ENCODE measurements around the gene PPP2R2B. TPM values are rescaled to one million over a fixed set of nuclear protein-coding genes. Genes with fewer than 3 reads are reported as not detected.

The PPP2R2B gene
- polyA plus RNA-seq, 3 donors = 0.08 TPM; not detected in 2

DNA sequence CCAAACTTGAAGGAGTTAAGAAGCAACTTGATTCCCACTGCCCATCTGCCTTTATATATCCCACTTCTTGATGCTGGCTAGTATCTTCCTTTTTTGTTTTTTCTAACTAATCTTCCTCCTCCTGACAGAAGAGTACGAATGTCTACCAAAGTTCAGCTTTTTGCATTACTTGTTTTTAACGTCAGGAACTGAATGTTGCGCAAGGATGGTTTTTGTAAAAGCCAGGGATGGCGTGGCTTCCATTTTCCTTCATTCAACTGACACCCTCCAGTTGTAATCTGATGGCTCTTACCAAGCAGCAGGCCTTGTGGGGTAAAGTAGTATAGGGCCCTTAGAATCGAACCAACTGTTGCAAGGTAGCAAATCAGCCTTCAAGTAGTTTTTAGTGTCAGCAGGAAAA, 291.8 kb downstream of the PPP2R2B start:
- H3K9me3 ChIP-seq (replicated peaks in 1 of 2; ENCODE audit: control insufficient read depth in 1 of 2, insufficient read depth in 1 of 2, low read length in 2 of 2) = no peaks in the 10 kb centered on the region
- no peak overlapping the region for H2AFZ ChIP-seq (ENCODE audit: insufficient read depth, low read depth, low read length, poor library complexity, severe bottlenecking)
- DNase-seq = no peak
- intact Hi-C loops (cut with micrococcal nuclease) = no loop called here
- Mint-ChIP-seq H3K36me3 (no peaks in the 10 kb centered on the region), H3K9me3 (peaks cover 0 to 2% (median 0%) of the 10 kb centered on the region in 7 donors), H3K27me3 (ENCODE audit: low read depth in 3 of 3) (peaks cover 0 to 4% (median 0%) of the 10 kb centered on the region in 3 donors), H3K4me1 (no peaks in the 10 kb centered on the region), H3K27ac (no peak overlapping the region), H3K4me3 (no peak overlapping the region)
- no peaks in the 10 kb centered on the region for H4K20me1 ChIP-seq (ENCODE audit: insufficient read depth, low read length)
- no peak overlapping the region for H3K4me3 ChIP-seq (replicated peaks in 1 of 3; ENCODE audit: low read depth in 2 of 3, low read length in 3 of 3)
- H3K79me2 ChIP-seq (ENCODE audit: insufficient read depth, low read length) = no peaks in the 10 kb centered on the region
- H3K9ac ChIP-seq (ENCODE audit: insufficient read depth, low read length, poor library complexity, severe bottlenecking) = no peak overlapping the region
- no peaks in the 10 kb centered on the region for H3K27me3 ChIP-seq (ENCODE audit: control insufficient read depth in 2 of 2, insufficient read depth in 2 of 2, low read length in 2 of 2)
- H3K4me2 ChIP-seq (replicated peaks; ENCODE audit: extremely low read depth, low read length, poor library complexity, severe bottlenecking) = no peak overlapping the region
- H3K4me1 ChIP-seq (ENCODE audit: control insufficient read depth in 1 of 2, insufficient read depth in 2 of 2, low read length in 2 of 2) = no peaks in the 10 kb centered on the region
- no peaks in the 10 kb centered on the region for H3K36me3 ChIP-seq (replicated peaks in 1 of 2; ENCODE audit: control insufficient read depth in 1 of 2, insufficient read depth in 2 of 2, low read length in 2 of 2)
- TF ChIP-seq, protein P1, sequence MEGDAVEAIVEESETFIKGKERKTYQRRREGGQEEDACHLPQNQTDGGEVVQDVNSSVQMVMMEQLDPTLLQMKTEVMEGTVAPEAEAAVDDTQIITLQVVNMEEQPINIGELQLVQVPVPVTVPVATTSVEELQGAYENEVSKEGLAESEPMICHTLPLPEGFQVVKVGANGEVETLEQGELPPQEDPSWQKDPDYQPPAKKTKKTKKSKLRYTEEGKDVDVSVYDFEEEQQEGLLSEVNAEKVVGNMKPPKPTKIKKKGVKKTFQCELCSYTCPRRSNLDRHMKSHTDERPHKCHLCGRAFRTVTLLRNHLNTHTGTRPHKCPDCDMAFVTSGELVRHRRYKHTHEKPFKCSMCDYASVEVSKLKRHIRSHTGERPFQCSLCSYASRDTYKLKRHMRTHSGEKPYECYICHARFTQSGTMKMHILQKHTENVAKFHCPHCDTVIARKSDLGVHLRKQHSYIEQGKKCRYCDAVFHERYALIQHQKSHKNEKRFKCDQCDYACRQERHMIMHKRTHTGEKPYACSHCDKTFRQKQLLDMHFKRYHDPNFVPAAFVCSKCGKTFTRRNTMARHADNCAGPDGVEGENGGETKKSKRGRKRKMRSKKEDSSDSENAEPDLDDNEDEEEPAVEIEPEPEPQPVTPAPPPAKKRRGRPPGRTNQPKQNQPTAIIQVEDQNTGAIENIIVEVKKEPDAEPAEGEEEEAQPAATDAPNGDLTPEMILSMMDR (IDR thresholded peaks at IDR 0.05) = no peak
- WGBS (ENCODE audit: insufficient coverage) = no CpG with 5 or more reads among the region's 5 CpGs
- H3K27ac ChIP-seq (ENCODE audit: low read depth in 1 of 2, low read length in 2 of 2) = no peak overlapping the region

DNA sequence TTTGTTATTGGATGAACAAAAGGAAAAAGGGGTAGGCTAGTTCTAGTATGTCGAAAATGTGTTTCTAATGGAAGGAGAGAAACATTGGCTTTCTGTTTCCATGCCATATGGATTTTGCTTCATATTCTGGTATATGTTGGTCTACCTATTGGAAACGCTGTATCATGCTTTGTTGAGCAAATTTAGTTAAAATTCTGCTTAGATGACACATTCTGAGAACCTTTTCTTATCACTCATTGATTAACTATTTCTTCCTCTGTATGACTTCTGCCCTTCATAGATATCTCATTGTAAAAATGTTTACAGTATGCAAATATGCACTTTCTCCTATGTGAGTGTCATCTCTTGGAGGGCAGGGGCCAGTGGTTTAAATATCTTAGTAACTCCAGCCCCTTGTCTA, 293.8 kb downstream of the PPP2R2B start:
- 100% methylated on average over 1 of the region's 2 CpGs for WGBS (ENCODE audit: insufficient coverage)
- intact Hi-C loops (cut with micrococcal nuclease) = no loop called here
- no peaks in the 10 kb centered on the region for H3K4me1 ChIP-seq (ENCODE audit: control insufficient read depth in 1 of 2, insufficient read depth in 2 of 2, low read length in 2 of 2)
- Mint-ChIP-seq H3K27me3 (ENCODE audit: low read depth in 3 of 3) (peaks cover 0 to 2% (median 1%) of the 10 kb centered on the region in 3 donors), H3K4me3 (no peak overlapping the region), H3K9me3 (peaks cover 0 to 5% (median 0%) of the 10 kb centered on the region in 7 donors), H3K36me3 (no peaks in the 10 kb centered on the region), H3K27ac (no peak overlapping the region), H3K4me1 (no peaks in the 10 kb centered on the region)
- no peaks in the 10 kb centered on the region for H3K27me3 ChIP-seq (ENCODE audit: control insufficient read depth in 2 of 2, insufficient read depth in 2 of 2, low read length in 2 of 2)
- no peaks in the 10 kb centered on the region for H3K9me3 ChIP-seq (replicated peaks in 1 of 2; ENCODE audit: control insufficient read depth in 1 of 2, insufficient read depth in 1 of 2, low read length in 2 of 2)
- H3K79me2 ChIP-seq (ENCODE audit: insufficient read depth, low read length) = no peaks in the 10 kb centered on the region
- no peak overlapping the region for H3K9ac ChIP-seq (ENCODE audit: insufficient read depth, low read length, poor library complexity, severe bottlenecking)
- H3K36me3 ChIP-seq (replicated peaks in 1 of 2; ENCODE audit: control insufficient read depth in 1 of 2, insufficient read depth in 2 of 2, low read length in 2 of 2) = no peaks in the 10 kb centered on the region
- TF ChIP-seq, protein P1 (IDR thresholded peaks at IDR 0.05) = no peak
- no peak overlapping the region for H3K4me3 ChIP-seq (replicated peaks in 1 of 3; ENCODE audit: low read depth in 2 of 3, low read length in 3 of 3)
- H3K27ac ChIP-seq (ENCODE audit: low read depth in 1 of 2, low read length in 2 of 2) = no peak overlapping the region
- no peak for DNase-seq
- no peak overlapping the region for H2AFZ ChIP-seq (ENCODE audit: insufficient read depth, low read depth, low read length, poor library complexity, severe bottlenecking)
- H3K4me2 ChIP-seq (replicated peaks; ENCODE audit: extremely low read depth, low read length, poor library complexity, severe bottlenecking) = no peak overlapping the region
- no peaks in the 10 kb centered on the region for H4K20me1 ChIP-seq (ENCODE audit: insufficient read depth, low read length)
